Right cardiac atrium (tissue), 5 donors: Measurements from ENCODE around the gene STARD7. TPM values are rescaled to one million over a fixed set of nuclear protein-coding genes. Genes with fewer than 3 reads are reported as not detected.
"Not testable (repeated sequence)": the region's sequence is repeated elsewhere in the genome, so short reads cannot be mapped to it uniquely, and the experiment has no call there.

ENCODE experiments used
- ATAC-seq, 2 donors: fragments of 200-7000 bp; cut with Tn5 transposase; one replicate each; pipeline versions ENCODE4 v1.8.0 to v1.9.1; 2020; ENCODE audit warnings: moderate library complexity in 2 of 2, mild to moderate bottlenecking in 1 of 2
- DNase-seq, 3 donors: peaks; one replicate each; pipeline ENCODE4 v3.0.0-alpha.2; 2020
- H3K27ac ChIP-seq: one replicate; pipeline ENCODE4 v1.5.1; 2013; ENCODE audit warnings: mild to moderate bottlenecking, low read length, control low read depth, moderate library complexity
- H3K27me3 ChIP-seq: one replicate; pipeline ENCODE4 v1.6.1; 2013; ENCODE audit not compliant: control insufficient read depth, insufficient read depth
- H3K4me1 ChIP-seq: one replicate; pipeline ENCODE4 v1.6.1; 2013; ENCODE audit warnings: low read length; ENCODE audit not compliant: control insufficient read depth, insufficient read depth
- H3K4me3 ChIP-seq: one replicate; pipeline ENCODE4 v1.5.1; 2013; ENCODE audit warnings: low read length, control low read depth
- H3K9me3 ChIP-seq: one replicate; pipeline ENCODE4 v1.6.1; 2013; ENCODE audit warnings: low read length; ENCODE audit not compliant: control insufficient read depth
- WGBS: extraction: QIAGEN DNeasy Blood & Tissue Kit; methylation state at CpG from one replicate; pipeline ENCODE4 v1.1.7; 2013; 5-methylcytosine and 5-hydroxymethylcytosine counted together
- intact Hi-C, 4 donors: fragments of 100-400 bp; cut with DNase I; formaldehyde crosslinking; loops; one replicate each; pipeline versions ENCODE4 v1.11.0 to v1.14.0; 2022 to 2023
- polyA plus RNA-seq: library from polyadenylated mRNA; stranded (reverse); fragments of 200-250 nt; gene quantifications from one replicate; pipeline ENCODE4 v1.2.3, GENCODE V29; 2013
- total RNA-seq, 4 donors: library from RNA; stranded (reverse); fragmentation: NEBNext Ultra II Directional; extraction: Animal tissue kit (Norgen Biotek cat#: 25700); gene quantifications; one replicate each; pipeline ENCODE4 v1.2.1, GENCODE V29; 2021
- donor health status: healthy with polysubstance abuse.
- donor health status: DM: no; HTN: yes; CAD: no.
- donor health status: DM: no; HTN: no; CAD: no.
- donor health status: DM: no; HTN: yes; CAD: no; lungs with severe emphysema.
- donor health status: DM: yes; HTN: yes; CAD: no.

STARD7 gene
- total and polyA plus RNA-seq, 5 donors, result 61.9 to 184 (median 153) TPM

DNA sequence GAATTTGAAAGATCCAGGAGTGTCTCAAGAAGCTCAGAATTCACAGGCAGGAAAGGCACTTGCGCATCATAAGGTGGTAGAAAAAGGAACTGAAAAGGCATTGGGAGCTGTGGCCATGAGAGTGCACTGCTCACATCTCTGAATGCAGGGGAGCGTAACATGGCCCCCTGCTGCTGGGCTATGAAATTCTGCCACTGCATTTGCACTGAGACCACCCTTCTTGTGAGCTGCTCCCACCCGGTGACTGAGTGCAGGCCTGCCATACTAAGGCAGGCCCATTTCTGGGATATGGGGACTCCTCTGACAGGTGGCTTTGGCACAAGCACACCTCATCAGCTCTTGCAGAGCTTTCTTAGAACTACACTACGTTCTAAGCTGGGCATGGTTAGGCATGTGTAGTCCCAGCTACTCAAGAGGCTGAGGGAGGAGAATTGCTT is 25.3 kb upstream of the STARD7 start:
- DNase-seq (no peak), ATAC-seq (no peak)
- H3K9me3 ChIP-seq, result no peaks in the 10 kb centered on the region
- WGBS, result 83% methylated on average over 4 of the region's 4 CpGs
- intact Hi-C loops, result no loop called here
- H3K4me1 ChIP-seq, result no peaks in the 10 kb centered on the region
- no peak overlapping the region for H3K27ac ChIP-seq
- no peak overlapping the region for H3K4me3 ChIP-seq
- H3K27me3 ChIP-seq, result no peaks in the 10 kb centered on the region

DNA sequence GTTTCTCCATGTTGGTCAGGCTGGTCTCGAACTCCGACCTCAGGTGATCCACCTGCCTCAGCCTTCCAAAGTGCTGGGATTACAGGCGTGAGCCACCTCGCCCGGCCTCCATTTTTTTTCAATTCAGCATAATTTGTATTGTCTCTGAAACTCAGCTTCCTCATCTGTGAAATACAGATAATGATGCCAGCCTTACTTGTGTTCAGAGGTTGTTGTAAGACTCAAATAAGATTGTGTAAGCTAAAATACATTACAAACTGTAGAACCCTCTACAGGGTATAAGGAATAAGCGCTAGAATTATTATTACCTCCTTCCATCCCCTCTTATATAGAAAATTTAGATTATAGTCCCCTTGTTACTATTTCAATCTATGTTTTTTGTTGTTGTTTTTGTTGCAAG is 24.8 kb upstream of the STARD7 start:
- no peak overlapping the region for H3K27ac ChIP-seq

DNA sequence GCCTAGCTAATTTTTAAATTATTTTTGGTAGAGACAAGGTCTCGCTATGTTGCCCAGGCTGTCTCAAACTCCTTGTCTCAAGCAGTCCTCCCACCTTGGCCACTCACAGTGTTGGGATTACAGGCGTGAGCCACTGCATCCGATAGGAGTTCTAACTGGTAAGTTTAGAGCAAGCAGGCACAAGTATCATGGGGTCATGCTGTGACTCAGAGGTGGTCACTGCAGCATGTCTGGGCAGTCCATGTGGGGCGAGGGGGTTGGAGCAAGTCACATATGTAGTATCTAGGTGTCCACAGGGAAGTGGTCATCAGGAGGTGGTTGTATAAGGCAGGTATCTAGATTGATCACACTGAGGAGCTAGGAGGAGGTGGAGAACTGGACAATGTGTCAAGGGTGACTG is 22.7 kb upstream of the STARD7 start:
- DNase-seq (no peak), ATAC-seq (no peak)
- Histone ChIP-seq H3K9me3 (no peaks in the 10 kb centered on the region), H3K4me3 (no peak overlapping the region), H3K4me1 (no peaks in the 10 kb centered on the region), H3K27me3 (no peaks in the 10 kb centered on the region), H3K27ac (no peak overlapping the region)
- WGBS, result 97% methylated on average over 4 of the region's 4 CpGs
- intact Hi-C loops, result no loop called here

More for the DNA sequence above, 24.8 kb upstream of the STARD7 start:
- no peak overlapping the region for H3K4me3 ChIP-seq
- no peak for ATAC-seq
- no peaks in the 10 kb centered on the region for H3K4me1 ChIP-seq
- H3K9me3 ChIP-seq, result no peaks in the 10 kb centered on the region
- no peak for DNase-seq
- no peaks in the 10 kb centered on the region for H3K27me3 ChIP-seq
- intact Hi-C loops, result no loop called here
- WGBS, result 94% methylated on average over 6 of the region's 6 CpGs

DNA sequence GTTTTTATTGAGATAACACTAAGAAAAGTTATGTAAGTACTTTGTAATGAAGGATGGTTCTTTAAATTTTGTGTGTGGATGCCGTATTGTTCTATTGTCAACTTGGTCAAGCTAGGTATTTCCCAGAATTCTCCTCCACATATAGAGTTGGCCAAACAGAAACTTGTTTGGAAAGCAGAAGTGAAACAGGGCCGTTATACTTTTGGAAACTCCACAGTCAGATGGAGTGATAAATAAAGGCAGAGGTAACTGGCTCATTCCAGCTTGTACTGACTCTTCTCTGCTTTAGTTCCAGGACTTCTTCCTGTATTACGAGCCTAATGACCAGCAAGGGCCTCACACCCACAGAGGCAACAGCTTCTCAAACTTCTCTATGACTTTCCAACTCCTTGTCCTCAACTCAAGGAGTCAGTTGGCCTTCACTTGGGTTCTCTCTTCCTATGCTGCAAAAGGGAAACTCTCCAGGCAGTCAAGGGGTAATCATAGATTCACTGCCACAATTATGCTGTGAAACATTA is 16.4 kb upstream of the STARD7 start:
- DNase-seq (no peak), ATAC-seq (no peak)
- Histone ChIP-seq H3K9me3 (no peaks in the 10 kb centered on the region), H3K4me3 (no peak overlapping the region), H3K27me3 (no peaks in the 10 kb centered on the region), H3K4me1 (no peaks in the 10 kb centered on the region), H3K27ac (no peak overlapping the region)
- WGBS, result 69% methylated on average over 3 of the region's 3 CpGs
- intact Hi-C loops, result no loop called here

DNA sequence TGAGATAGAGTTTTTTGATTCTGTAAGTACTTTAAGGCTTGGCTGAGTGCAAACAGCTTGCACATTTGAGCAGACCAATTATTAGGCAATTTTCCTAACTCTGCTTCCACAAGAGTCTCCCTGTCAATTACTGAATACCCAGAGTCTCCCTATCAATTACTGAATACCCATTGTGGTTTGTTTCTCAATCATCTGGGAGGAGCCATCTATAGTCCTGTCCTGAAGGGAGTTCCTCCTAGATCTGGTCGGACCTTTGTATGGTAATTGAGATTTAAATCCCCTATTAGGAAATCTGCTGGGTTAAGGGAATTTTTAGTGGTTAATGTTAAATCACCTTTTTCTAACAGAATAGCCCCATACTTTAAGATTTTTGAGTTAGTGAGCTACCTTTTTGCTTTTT is 12.5 kb upstream of the STARD7 start:
- H3K9me3 ChIP-seq, DNase-seq, H3K27me3 ChIP-seq, H3K4me1 ChIP-seq, H3K4me3 ChIP-seq, ATAC-seq, intact Hi-C loops, H3K27ac ChIP-seq: not testable (repeated sequence)
- WGBS, result 72% methylated on average over 1 of the region's 1 CpG

DNA sequence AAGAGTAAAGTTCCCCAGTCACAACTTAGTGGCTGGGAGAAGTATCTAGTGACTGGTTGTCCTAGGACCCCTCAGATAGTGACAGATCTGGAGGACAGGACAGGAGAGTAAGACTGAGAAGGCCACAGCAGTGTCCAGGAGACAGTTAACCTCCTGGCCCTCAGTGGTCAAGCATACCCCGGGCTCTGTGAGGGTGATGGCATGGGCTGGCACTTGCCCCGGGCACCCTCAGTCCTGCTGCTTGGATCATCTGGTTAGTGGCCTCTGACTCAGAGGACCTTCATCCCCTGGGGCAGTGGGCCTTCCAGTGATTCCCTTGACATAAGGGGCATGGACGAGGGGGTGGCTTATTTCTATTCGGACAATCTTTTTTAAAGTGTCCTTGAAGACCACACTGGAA is 11.3 kb upstream of the STARD7 start:
- H3K27ac ChIP-seq, H3K9me3 ChIP-seq, H3K27me3 ChIP-seq, ATAC-seq, H3K4me3 ChIP-seq, H3K4me1 ChIP-seq, intact Hi-C loops, DNase-seq: not testable (repeated sequence)
- 85% methylated on average over 4 of the region's 4 CpGs for WGBS

DNA sequence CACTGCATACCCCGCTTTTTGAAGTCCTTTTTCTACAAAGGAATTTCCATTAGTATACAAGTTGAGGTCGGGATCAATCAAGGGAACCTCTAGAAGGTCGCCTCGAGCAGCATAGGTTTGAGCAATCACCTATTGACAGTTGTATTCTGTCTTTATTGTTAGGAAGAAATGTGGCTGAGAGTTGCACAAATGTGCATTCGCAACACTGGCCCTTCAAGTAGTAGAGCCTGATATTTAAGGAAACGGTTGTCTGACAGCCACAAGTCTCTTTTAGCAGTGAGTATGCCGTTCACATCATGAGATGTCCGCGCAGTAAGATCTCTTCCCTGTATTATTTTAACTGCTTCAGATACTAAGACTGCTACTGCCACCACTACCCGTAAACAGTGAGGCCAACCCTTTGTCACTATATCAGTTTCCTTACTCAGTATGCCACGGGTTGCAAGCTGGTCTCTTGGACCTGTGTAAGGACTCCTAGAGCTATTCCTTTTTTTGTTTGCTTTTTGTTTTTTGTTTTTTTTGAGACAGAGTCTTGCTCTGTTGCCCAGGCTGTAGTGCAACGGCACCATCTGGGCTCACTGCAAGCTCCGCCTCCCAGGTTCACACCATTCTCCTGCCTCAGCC is 10.0 kb upstream of the STARD7 start:
- ATAC-seq, result no peak
- no peak overlapping the region for H3K4me3 ChIP-seq
- WGBS, result 89% methylated on average over 13 of the region's 13 CpGs
- no peak for DNase-seq
- H3K27me3 ChIP-seq, result no peaks in the 10 kb centered on the region
- intact Hi-C loops, result no loop called here
- no peaks in the 10 kb centered on the region for H3K9me3 ChIP-seq
- H3K4me1 ChIP-seq, result no peaks in the 10 kb centered on the region
- H3K27ac ChIP-seq, result no peak overlapping the region

DNA sequence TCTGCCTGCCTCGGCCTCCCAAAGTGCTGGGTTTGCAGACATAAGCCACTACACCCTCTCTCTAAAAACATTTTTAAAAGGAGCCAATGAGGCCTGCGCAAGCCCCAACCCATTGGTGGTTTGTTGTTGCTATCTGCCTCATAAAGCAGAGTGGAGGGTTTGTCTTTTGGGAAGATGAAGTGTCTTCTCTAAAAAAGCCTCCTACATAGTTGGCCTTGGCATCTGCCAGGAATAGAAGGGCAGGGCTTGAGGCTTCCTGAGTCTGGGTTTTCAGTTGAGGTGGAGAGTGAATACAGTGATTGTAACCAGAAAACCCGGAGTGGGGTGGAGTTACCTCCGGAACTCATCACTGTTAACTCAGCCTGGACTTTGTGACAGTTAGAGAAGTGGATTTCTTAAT is 5.9 kb upstream of the STARD7 start:
- Histone ChIP-seq H3K4me1 (peaks cover 5% of the 10 kb centered on the region), H3K27ac (no peak overlapping the region), H3K27me3 (no peaks in the 10 kb centered on the region), H3K9me3 (no peaks in the 10 kb centered on the region), H3K4me3 (no peak overlapping the region)
- no peak for ATAC-seq
- 91% methylated on average over 4 of the region's 4 CpGs for whole genome bisulfite sequencing
- intact Hi-C loops, result no loop called here
- DNase-seq, result no peak

DNA sequence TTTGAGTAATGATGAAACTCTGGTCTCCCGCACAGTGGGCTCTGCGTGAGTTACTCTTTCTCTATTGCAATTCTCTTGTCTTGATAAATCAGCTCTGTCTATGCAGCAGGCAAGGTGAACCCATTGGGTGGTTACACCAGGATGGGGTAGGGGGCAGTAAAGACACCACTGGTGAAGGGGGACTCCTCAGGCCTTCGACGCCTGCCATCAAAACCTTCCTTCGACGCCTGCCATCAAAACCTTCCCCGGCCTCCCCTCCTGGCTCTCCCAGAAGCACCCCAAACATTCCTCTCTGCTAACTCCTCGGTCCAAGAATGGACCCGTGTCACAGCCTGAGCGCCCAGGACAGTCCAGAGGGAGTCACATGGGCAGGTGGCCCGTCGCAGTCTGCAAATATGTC is 4.8 kb upstream of the STARD7 start:
- no peak for ATAC-seq
- 87% methylated on average over 12 of the region's 12 CpGs for WGBS
- intact Hi-C loops, result no loop called here
- no peak overlapping the region for H3K27ac ChIP-seq
- peaks cover 5% of the 10 kb centered on the region for H3K4me1 ChIP-seq
- no peaks in the 10 kb centered on the region for H3K9me3 ChIP-seq
- no peak overlapping the region for H3K4me3 ChIP-seq
- H3K27me3 ChIP-seq, result no peaks in the 10 kb centered on the region
- no peak for DNase-seq

DNA sequence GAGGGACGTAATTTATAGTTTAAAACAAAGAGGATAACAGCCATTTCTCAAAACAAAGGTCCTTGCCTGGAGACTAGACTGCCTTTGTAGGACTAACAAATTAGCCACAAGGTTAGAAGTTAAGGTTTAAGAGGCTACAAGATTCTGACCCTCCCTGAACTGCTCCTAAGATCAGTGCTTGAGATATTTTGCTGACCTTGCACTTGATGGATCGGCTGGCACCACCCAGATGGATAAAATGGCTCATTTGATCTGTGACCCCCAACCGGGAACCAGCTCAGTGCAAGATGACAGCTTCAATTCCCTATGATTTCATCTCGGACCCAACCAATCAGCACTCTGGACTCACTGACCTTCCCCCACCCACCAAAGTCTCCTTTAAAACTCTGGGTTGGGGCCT is 3.7 kb upstream of the STARD7 start:
- H3K4me3 ChIP-seq, result no peak overlapping the region
- 85% methylated on average over 4 of the region's 4 CpGs for WGBS
- no peak overlapping the region for H3K27ac ChIP-seq
- no peak for DNase-seq
- no peaks in the 10 kb centered on the region for H3K27me3 ChIP-seq
- intact Hi-C loops, result no loop called here
- ATAC-seq, result no peak
- H3K9me3 ChIP-seq, result no peaks in the 10 kb centered on the region
- peaks cover 5% of the 10 kb centered on the region for H3K4me1 ChIP-seq

DNA sequence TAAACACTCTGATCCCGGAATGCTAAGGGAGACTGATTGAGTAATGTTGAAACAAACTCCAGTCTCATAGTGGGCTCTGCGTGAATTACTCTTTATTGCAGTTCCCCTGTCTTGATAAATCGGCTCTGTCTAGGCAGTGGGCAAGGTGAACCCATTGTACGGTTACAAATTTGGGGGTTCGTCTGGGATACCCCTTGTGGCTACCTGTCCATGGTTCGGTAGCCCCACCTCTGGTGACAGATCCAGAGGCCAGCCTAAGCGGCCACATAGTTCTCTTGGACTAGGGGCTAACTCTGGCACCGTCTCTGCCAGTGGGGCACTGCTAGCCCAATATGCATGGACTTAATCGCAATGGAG is 1.1 kb upstream of the STARD7 start:
- Histone ChIP-seq H3K4me3 (peak overlapping the region; percentile 72), H3K9me3 (no peaks in the 10 kb centered on the region), H3K27ac (peak overlapping the region; percentile 5), H3K27me3 (no peaks in the 10 kb centered on the region), H3K4me1 (peaks cover 5% of the 10 kb centered on the region)
- DNase-seq (peak in 1 of 3 donors; percentile 37), ATAC-seq (no peak)
- intact Hi-C loops, result loop anchor here in 3 of 4 donors (5.0 kb wide), 2 partner anchors 43 to 53 kb away; no protein-coding TSS in a partner anchor
- WGBS, result 90% methylated on average over 9 of the region's 9 CpGs
